Upper lobe of right lung (tissue), 1 donor: ENCODE results near the gene RALGPS1. TPM values are rescaled to one million over a fixed set of nuclear protein-coding genes. Genes with fewer than 3 reads are reported as not detected.

ENCODE experiments used
- ATAC-seq: fragments of 200-7000 bp; cut with Tn5 transposase; one replicate; pipeline ENCODE4 v1.9.1; 2020; ENCODE audit warnings: mild to moderate bottlenecking, moderate library complexity
- DNase-seq: peaks from one replicate; pipeline ENCODE4 v3.0.0-alpha.2; 2020
- H3K27ac ChIP-seq: fragments of 200-600 bp; one replicate; pipeline ENCODE4 v1.8.0; 2022
- H3K27me3 ChIP-seq: fragments of 200-600 bp; one replicate; pipeline ENCODE4 v1.8.0; 2022; ENCODE audit warnings: mild to moderate bottlenecking
- H3K36me3 ChIP-seq: fragments of 200-600 bp; one replicate; pipeline ENCODE4 v1.8.0; 2022
- H3K4me1 ChIP-seq: fragments of 200-600 bp; one replicate; pipeline ENCODE4 v1.8.0; 2022
- H3K4me3 ChIP-seq: fragments of 200-600 bp; one replicate; pipeline ENCODE4 v1.8.0; 2022; ENCODE audit warnings: mild to moderate bottlenecking
- H3K9me3 ChIP-seq: fragments of 200-600 bp; one replicate; pipeline ENCODE4 v1.8.0; 2022
- CTCF ChIP-seq: fragments of 200-600 bp; IDR thresholded peaks from one replicate; pipeline ENCODE4 v1.8.0; 2022; ENCODE audit warnings: antibody characterized with exemption
- intact Hi-C: fragments of 100-400 bp; cut with DNase I; formaldehyde crosslinking; loops from one replicate; pipeline ENCODE4 v1.11.0; 2022
- total RNA-seq: library from RNA; stranded (reverse); fragmentation: NEBNext Ultra II Directional; extraction: Animal tissue kit (Norgen Biotek cat#: 25700); gene quantifications from one replicate; pipeline ENCODE4 v1.2.1, GENCODE V29; 2021
- donor health status: DM: no; HTN: yes; CAD: no; lungs with severe emphysema.

Gene RALGPS1
- total RNA-seq, 1 donor from 2014 or later = 15.9 TPM

- no peak overlapping the region for H3K4me3 ChIP-seq
- no peaks in the 10 kb centered on the region for H3K36me3 ChIP-seq
- no peaks in the 10 kb centered on the region for H3K4me1 ChIP-seq
- ATAC-seq = no peak
- no peaks in the 10 kb centered on the region for H3K9me3 ChIP-seq
- no peak for TF ChIP-seq CTCF
- intact Hi-C loops = no loop called here
- H3K27me3 ChIP-seq = no peaks in the 10 kb centered on the region
- no peak overlapping the region for H3K27ac ChIP-seq
- no peak for DNase-seq
Measured at GRCh38 chr9:127029548-127029947, 115.0 kb downstream of the RALGPS1 start.

- H3K4me1 ChIP-seq = no peaks in the 10 kb centered on the region
- no peak for TF ChIP-seq CTCF
- H3K9me3 ChIP-seq = no peaks in the 10 kb centered on the region
- no peak overlapping the region for H3K27ac ChIP-seq
- no peaks in the 10 kb centered on the region for H3K27me3 ChIP-seq
- intact Hi-C loops = no loop called here
- DNase-seq (no peak), ATAC-seq (no peak)
- no peaks in the 10 kb centered on the region for H3K36me3 ChIP-seq
- no peak overlapping the region for H3K4me3 ChIP-seq
Measured at GRCh38 chr9:127030814-127031740, 116.5 kb downstream of the RALGPS1 start.

GRCh38 chr9:127032256-127032655 is 117.7 kb downstream of the RALGPS1 start:
- H3K9me3 ChIP-seq = no peaks in the 10 kb centered on the region
- H3K36me3 ChIP-seq = no peaks in the 10 kb centered on the region
- no peak for TF ChIP-seq CTCF
- H3K4me3 ChIP-seq = no peak overlapping the region
- ATAC-seq (no peak), DNase-seq (no peak)
- no peaks in the 10 kb centered on the region for H3K27me3 ChIP-seq
- intact Hi-C loops = no loop called here
- H3K27ac ChIP-seq = no peak overlapping the region
- H3K4me1 ChIP-seq = no peaks in the 10 kb centered on the region

GRCh38 chr9:127033061-127033460 is 118.5 kb downstream of the RALGPS1 start:
- H3K4me1 ChIP-seq = no peaks in the 10 kb centered on the region
- no peak overlapping the region for H3K4me3 ChIP-seq
- TF ChIP-seq CTCF = no peak
- ATAC-seq (no peak), DNase-seq (no peak)
- H3K36me3 ChIP-seq = no peaks in the 10 kb centered on the region
- no peaks in the 10 kb centered on the region for H3K9me3 ChIP-seq
- intact Hi-C loops = no loop called here
- H3K27ac ChIP-seq = no peak overlapping the region
- no peaks in the 10 kb centered on the region for H3K27me3 ChIP-seq

GRCh38 chr9:127033789-127034188 is 119.2 kb downstream of the RALGPS1 start:
- H3K9me3 ChIP-seq = no peaks in the 10 kb centered on the region
- no peak overlapping the region for H3K27ac ChIP-seq
- H3K36me3 ChIP-seq = no peaks in the 10 kb centered on the region
- DNase-seq = no peak
- H3K4me3 ChIP-seq = no peak overlapping the region
- H3K4me1 ChIP-seq = no peaks in the 10 kb centered on the region
- intact Hi-C loops = no loop called here
- ATAC-seq = no peak
- H3K27me3 ChIP-seq = no peaks in the 10 kb centered on the region
- no peak for TF ChIP-seq CTCF
